Measurements from ENCODE around the gene ARHGAP45.
"Not testable (repeated sequence)": the region's sequence is repeated elsewhere in the genome, so short reads cannot be mapped to it uniquely, and the experiment has no call there.

ARHGAP45 gene

GRCh38 chr19:1066748-1067340 lies at the start of gene ARHGAP45:
TSS of gene ARHGAP45 (plus strand) at chr19:1067167. CDS start at chr19:1067406, 239 bp downstream.
- DNase-seq (ENCODE audit: low read depth in 2 of 2) = peak; percentile 69 to 86

DNA sequence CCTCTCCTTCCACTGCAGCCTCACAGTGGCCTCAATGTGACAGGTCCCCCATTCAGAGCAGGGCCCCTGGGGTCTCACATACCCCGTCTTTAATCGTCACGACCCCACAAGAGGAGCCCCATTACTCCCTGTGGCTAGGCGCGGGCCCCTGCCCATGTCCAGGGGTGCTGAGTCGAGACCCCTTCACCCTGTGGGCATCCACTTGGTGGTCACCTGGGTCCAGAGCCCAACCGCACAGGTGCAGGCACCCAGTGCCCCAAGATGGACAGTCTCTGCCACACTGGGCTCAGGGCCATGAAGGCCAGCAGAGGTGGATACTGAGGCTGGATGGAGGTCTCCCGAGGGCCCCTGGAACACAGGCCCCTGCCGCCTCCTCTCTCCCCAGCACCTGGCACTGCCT lies 49.1 kb upstream of the ARHGAP45 start:
- no peak for DNase-seq (ENCODE audit: low read depth in 2 of 2)

DNA sequence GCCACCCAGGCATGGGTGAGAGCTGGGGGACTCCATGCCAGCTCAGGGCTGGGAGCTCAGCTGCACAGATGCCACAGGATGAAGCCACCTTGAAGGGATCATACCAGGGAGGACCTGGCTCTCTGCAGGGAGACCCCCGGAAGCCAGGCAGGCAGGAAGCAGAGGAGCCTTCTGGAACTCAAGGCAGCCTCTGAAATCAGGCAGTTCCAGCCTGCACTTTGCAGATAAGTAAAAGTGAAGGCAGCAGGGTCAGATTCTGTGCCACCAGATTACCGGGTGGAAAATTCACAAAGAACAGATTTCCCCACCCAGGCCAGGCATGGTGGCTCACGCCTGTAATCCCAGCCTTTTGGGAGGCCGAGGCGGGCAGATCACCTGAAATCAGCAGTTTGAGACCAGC lies 48.6 kb upstream of the ARHGAP45 start:
- no peak for DNase-seq (ENCODE audit: low read depth in 2 of 2)

GRCh38 chr19:1018932-1019615 lies 47.9 kb upstream of the ARHGAP45 start:
- no peak for DNase-seq (ENCODE audit: low read depth in 2 of 2)

GRCh38 chr19:1019616-1019961 lies 47.4 kb upstream of the ARHGAP45 start:
- DNase-seq (ENCODE audit: low read depth in 2 of 2) = no peak

- no peak for DNase-seq (ENCODE audit: low read depth in 2 of 2)
These were observed 46.7 kb upstream of the ARHGAP45 start for GRCh38 chr19:1019980-1020867.

- DNase-seq (ENCODE audit: low read depth in 2 of 2) = peak; percentile 97 to 98
These were observed 46.0 kb upstream of the ARHGAP45 start, which contains the start of gene TMEM259 for GRCh38 chr19:1020868-1021425. TSS of gene TMEM259 (minus strand) at chr19:1021123. CDS start at chr19:1020996, 127 bp downstream.

DNA sequence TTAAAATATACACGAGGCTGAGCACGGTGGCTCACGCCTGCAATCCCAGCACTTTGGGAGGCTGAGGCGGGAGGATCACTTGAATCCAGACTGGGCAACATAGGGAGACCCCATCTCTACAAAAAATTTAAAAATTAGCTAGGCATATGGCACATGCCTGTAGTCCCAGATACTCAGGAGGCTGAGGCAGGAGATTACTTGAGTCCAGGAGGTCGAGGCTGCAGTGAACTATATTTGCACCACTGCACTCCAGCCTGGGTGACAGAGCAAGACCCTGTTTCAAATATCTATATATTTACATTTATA lies 43.1 kb upstream of the ARHGAP45 start:
- not testable (repeated sequence) for DNase-seq (ENCODE audit: low read depth in 2 of 2)

DNA sequence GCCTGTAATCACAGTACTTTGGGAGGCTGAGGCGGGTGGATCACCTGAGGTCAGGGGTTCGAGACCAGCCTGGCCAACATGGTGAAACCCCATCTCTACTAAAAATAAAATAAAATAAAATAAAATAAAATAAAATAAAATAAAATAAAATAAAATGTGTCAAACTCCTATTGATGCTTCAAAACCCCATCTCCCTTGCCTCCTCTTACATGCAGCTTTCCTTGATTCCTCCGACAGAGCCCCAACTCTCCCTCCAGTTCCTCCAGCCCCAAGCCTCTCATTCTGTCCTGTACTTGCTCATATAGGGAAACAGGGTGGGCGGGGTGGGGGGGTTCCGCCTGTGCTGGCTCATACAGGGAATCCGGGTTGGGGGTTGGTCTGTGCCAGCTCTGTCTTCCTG lies 41.9 kb upstream of the ARHGAP45 start:
- not testable (repeated sequence) for DNase-seq (ENCODE audit: low read depth in 2 of 2)

DNA sequence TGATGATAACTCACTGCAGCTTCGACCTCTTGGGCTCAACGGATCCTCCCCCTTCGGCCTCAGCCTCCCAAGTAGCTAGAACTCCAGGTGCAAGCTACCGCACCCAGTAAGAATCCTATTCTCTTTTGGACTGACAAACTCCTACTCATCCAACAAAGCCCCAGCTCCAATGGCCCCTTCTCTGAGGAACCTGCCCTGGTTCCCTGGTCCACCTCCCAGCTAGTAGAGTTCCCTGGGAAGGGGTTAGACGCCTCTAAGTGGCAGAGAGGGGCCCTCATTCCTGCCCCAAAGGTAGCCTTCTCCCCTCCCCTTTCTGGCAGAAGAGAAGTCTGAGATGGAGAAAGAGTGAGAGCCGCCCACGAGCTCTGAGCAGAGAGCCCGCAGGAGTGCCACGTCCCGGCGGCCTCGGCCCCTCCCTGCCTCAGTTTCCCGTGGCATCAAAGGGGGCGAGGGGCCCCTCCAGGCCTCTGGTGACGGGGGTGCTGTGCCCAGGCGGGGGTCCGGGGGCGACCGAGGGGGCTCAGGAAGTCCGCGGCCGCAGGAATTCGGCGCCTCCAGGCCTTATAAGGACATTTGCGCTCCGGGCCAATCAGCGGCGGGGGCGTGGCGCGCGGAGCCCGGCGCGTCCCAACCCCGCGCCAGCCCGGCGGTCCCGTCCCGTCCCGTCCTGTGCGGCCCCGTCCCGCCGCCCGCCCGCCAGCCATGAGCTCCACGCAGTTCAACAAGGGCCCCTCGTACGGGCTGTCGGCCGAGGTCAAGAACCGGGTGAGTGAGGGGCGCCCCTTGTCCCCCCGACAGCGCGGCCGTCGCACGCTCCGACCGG lies 40.8 kb upstream of the ARHGAP45 start, which contains the start of gene CNN2:
CNN2 (plus strand) TSS at position 649 of the 823 bp plus-strand sequence; CDS start at position 703, 54 bp downstream.
- DNase-seq (ENCODE audit: low read depth in 2 of 2) = peak in 1 of 2 donors; percentile 59

DNA sequence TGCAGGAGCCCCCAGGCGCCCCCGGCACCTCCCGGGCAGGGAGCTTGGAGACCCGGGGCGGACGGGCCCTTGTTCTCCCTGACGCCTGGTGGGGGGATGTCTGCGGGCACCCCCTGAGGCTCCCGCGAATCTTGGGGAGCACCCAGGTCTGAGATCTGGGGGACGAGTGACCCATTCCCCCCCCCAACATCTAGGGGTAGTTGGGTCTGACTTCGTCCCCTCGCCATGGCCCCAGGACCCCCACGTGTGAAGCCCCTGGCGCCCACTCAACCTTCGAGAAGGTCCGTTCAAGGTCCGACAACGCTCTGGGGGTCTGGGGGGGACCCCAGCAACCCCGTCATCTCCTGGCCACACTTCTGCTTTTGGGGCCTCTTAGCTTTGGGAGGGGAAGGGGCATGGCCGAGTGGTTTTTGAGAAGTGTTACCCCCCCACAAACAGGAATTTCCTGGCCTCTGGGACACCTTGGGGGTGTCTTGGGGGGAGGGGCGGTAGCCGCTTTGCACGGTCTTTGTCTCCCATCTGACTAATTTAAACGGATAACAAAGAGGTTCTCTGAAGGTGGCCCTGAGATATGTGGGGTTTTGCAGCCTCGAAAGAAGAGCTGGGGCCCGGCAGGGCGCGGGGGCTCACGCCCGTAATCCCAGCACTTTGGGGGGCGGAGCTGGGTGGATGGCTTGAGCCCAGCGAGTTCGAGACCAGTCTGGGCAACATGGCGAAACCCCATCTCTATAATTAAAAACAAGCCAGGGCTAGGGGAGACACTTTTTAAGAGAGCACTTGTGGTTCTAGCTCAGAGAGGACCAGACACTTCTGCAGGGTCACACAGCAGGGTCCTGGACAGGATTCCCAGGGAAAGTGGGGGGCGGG lies 40.0 kb upstream of the ARHGAP45 start:
- DNase-seq (ENCODE audit: low read depth in 2 of 2) = no peak

GRCh38 chr19:1027650-1028061 lies 39.3 kb upstream of the ARHGAP45 start:
- DNase-seq (ENCODE audit: low read depth in 2 of 2) = no peak

DNA sequence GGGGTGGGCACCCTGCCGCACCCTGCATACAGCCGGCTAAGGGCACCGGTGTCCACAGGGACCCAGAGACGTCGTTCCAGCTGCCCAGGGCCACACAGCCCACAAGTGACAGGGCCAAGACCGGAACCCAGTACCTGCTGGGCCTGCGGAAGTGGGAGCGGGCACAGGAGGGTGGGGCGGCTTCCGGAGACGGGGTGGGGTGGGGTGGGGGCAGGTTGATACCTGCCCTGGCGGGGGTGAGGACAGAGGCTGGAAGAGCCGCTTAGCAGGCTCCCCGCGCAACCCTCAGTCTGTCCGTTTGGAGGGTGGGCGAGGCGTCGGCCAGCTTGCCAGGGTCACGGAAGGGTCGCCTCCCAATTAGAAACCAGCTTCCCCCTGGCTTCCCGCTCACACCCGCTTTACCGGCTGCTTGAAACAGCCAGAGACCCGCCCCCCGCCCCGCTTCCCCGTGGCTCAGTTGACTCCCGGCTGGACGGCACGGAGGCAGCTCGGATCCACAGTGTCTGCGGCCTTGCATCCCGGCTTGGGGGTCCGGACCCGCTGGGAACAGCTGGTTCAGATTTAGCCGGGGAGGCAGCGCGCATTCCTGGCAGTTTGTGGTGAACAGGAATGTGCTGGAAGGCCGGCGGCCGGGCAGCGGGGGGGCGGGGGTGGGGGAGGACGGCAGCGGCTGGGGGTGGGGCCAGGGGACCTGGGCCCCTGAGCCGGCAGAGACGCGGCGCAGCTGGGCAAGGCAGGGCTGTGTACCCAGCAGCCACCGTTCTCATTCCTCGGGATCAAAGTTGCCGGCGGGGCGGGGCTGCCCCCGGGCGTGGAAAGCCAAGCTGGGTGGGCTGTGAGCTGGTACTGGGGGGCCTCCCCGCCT lies 38.7 kb upstream of the ARHGAP45 start:
- no peak for DNase-seq (ENCODE audit: low read depth in 2 of 2)

DNA sequence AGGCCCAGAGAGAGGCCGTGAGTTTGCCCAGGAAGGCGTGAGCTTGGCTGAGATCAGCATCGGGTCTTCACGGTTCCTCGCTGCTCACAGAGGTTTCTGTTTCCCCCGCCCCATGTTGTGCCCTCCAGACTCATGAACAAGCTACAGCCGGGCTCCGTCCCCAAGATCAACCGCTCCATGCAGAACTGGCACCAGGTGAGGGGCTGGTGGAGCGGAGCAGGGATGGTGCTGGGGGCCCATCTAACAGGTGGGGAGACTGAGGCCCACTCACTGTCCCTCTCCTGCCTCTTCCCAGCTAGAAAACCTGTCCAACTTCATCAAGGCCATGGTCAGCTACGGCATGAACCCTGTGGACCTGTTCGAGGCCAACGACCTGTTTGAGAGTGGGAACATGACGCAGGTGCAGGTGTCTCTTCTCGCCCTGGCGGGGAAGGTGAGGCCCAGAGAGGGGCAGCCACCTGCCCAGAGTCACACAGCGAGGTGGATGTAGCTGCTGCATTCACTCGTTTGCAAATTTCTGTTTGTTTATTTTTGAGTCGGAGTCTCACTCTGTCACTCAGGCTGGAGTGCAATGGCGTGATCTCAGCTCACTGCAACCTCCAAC lies 34.6 kb upstream of the ARHGAP45 start:
- DNase-seq (ENCODE audit: low read depth in 2 of 2) = no peak

DNA sequence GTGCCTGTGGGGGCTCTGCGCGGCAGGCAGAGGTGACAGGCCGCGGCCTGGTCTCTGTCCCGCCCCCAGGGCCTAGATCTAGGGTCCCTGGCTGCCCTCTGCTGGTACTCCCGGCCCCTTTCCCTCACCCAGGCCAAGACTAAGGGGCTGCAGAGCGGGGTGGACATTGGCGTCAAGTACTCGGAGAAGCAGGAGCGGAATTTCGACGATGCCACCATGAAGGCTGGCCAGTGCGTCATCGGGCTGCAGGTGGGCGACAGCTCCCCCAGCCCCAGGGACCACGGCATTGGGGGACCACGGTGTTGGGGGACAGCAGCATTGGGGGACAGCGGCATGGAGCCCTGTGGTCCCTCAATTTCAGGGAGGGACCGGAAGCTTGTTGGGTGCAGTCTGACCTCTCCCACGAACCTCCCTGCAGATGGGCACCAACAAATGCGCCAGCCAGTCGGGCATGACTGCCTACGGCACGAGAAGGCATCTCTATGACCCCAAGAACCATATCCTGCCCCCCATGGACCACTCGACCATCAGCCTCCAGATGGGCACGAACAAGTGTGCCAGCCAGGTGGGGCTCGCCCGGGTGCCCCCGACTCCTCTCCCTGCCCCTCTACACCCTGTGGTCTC lies 30.9 kb upstream of the ARHGAP45 start:
- DNase-seq (ENCODE audit: low read depth in 2 of 2) = no peak

GRCh38 chr19:1037621-1038064 lies 29.3 kb upstream of the ARHGAP45 start:
- no peak for DNase-seq (ENCODE audit: low read depth in 2 of 2)

GRCh38 chr19:1038978-1039645 lies 27.9 kb upstream of the ARHGAP45 start:
- no peak for DNase-seq (ENCODE audit: low read depth in 2 of 2)

Measured in stimulated activated CD8-positive, alpha-beta memory T cell treated with anti-CD3 and anti-CD28 coated beads, Interleukin-7, amount 100 ng/mL, for 4 hours (primary cell).